H9 (cell line): Measurements from ENCODE around the gene TXNDC9. TPM values are rescaled to one million over a fixed set of nuclear protein-coding genes. Genes with fewer than 3 reads are reported as not detected.

Experiments used
- DNase-seq: peaks from one replicate; pipeline ENCODE4 v3.0.0-alpha.2; 2017
- H2AFZ ChIP-seq: one replicate; pipeline ENCODE4 v1.6.1; 2013; ENCODE audit warnings: mild to moderate bottlenecking, low read length, control low read depth, moderate library complexity
- H2AK5ac ChIP-seq: 2 replicates; pipeline ENCODE4 v1.6.1; 2013; ENCODE audit warnings: low read length, control low read depth, mixed read lengths; ENCODE audit not compliant: insufficient read length
- H2BK120ac ChIP-seq: one replicate; pipeline ENCODE4 v1.6.1; 2013; ENCODE audit warnings: low read depth, mild to moderate bottlenecking, low read length, control low read depth, inconsistent platforms; ENCODE audit not compliant: poor library complexity, severe bottlenecking
- H2BK12ac ChIP-seq: 2 replicates; pipeline ENCODE4 v1.6.1; 2013; ENCODE audit warnings: low read length, control low read depth, mixed read lengths, low read depth; ENCODE audit not compliant: insufficient read length
- H2BK15ac ChIP-seq: 2 replicates; pipeline ENCODE4 v1.6.1; 2013; ENCODE audit warnings: low read depth, low read length, control low read depth
- H2BK20ac ChIP-seq: one replicate; pipeline ENCODE4 v1.6.1; 2013; ENCODE audit warnings: low read depth, mild to moderate bottlenecking, low read length, control low read depth, inconsistent platforms; ENCODE audit not compliant: poor library complexity, severe bottlenecking
- H2BK5ac ChIP-seq: 2 replicates; pipeline ENCODE4 v1.6.1; 2013; ENCODE audit warnings: low read length, control low read depth, mixed read lengths; ENCODE audit not compliant: insufficient read length
- H3K14ac ChIP-seq: 2 replicates; pipeline ENCODE4 v1.6.1; 2013; ENCODE audit warnings: low read length, control low read depth; ENCODE audit not compliant: insufficient read depth
- H3K18ac ChIP-seq: 2 replicates; pipeline ENCODE4 v1.6.1; 2013; ENCODE audit warnings: low read depth, mild to moderate bottlenecking, mixed read lengths, low read length, control low read depth; ENCODE audit not compliant: insufficient read length
- H3K23ac ChIP-seq: 2 replicates; pipeline ENCODE4 v1.6.1; 2013; ENCODE audit warnings: low read length, control low read depth, mixed read lengths, low read depth; ENCODE audit not compliant: insufficient read length
- H3K23me2 ChIP-seq: 2 replicates; pipeline ENCODE4 v1.6.1; 2013; ENCODE audit warnings: low read depth, mild to moderate bottlenecking, mixed read lengths, low read length, control low read depth; ENCODE audit not compliant: insufficient read length, poor library complexity, severe bottlenecking
- H3K27ac ChIP-seq: 2 replicates; pipeline ENCODE4 v1.5.1; 2013; ENCODE audit warnings: low read length, control low read depth, mixed read lengths, low read depth; ENCODE audit not compliant: insufficient read length
- H3K27me3 ChIP-seq: 2 replicates; pipeline ENCODE4 v1.6.1; 2013; ENCODE audit warnings: low read length, control low read depth, inconsistent platforms; ENCODE audit not compliant: insufficient read depth
- H3K4ac ChIP-seq: 2 replicates; pipeline ENCODE4 v1.6.1; 2013; ENCODE audit warnings: low read depth, mild to moderate bottlenecking, control low read depth, inconsistent platforms, low read length, moderate library complexity
- H3K4me1 ChIP-seq: 2 replicates; pipeline ENCODE4 v1.6.1; 2013; ENCODE audit warnings: low read length, control low read depth, inconsistent platforms; ENCODE audit not compliant: insufficient read depth
- H3K4me2 ChIP-seq: 2 replicates; pipeline ENCODE4 v1.6.1; 2013; ENCODE audit warnings: low read length, control low read depth, mixed read lengths; ENCODE audit not compliant: insufficient read length, insufficient read depth
- H3K56ac ChIP-seq: 2 replicates; pipeline ENCODE4 v1.6.1; 2013; ENCODE audit warnings: low read depth, mild to moderate bottlenecking, mixed read lengths, low read length, control low read depth; ENCODE audit not compliant: insufficient read length
- H3K79me1 ChIP-seq: 2 replicates; pipeline ENCODE4 v1.6.1; 2013; ENCODE audit warnings: low read depth, mild to moderate bottlenecking, moderate library complexity, low read length, control low read depth, inconsistent platforms; ENCODE audit not compliant: insufficient read depth, poor library complexity, severe bottlenecking
- H3K79me2 ChIP-seq: 2 replicates; pipeline ENCODE4 v1.6.1; 2013; ENCODE audit warnings: low read length, control low read depth, inconsistent platforms; ENCODE audit not compliant: insufficient read depth
- H3K9ac ChIP-seq: 2 replicates; pipeline ENCODE4 v1.6.1; 2013; ENCODE audit warnings: low read length, control low read depth, mixed read lengths; ENCODE audit not compliant: insufficient read length; ENCODE audit errors: extremely low read depth
- H3K9me3 ChIP-seq: one replicate; pipeline ENCODE4 v1.6.1; 2013; ENCODE audit warnings: low read depth, low read length, inconsistent platforms; ENCODE audit not compliant: control insufficient read depth
- H3T11ph ChIP-seq: one replicate; pipeline ENCODE4 v1.6.1; 2013; ENCODE audit warnings: mild to moderate bottlenecking, low read length, control low read depth, inconsistent platforms
- H4K20me1 ChIP-seq: one replicate; pipeline ENCODE4 v1.6.1; 2013; ENCODE audit not compliant: control insufficient read depth, insufficient read length, insufficient read depth
- H4K5ac ChIP-seq: 2 replicates; pipeline ENCODE4 v1.6.1; 2013; ENCODE audit warnings: low read depth, mild to moderate bottlenecking, mixed read lengths, low read length, control low read depth; ENCODE audit not compliant: insufficient read length
- H4K8ac ChIP-seq: replicated peaks from 2 replicates; pipeline ENCODE4 v1.6.1; 2013; ENCODE audit warnings: low read length, control low read depth, mixed read lengths, low read depth; ENCODE audit not compliant: insufficient read length
- H4K91ac ChIP-seq: 2 replicates; pipeline ENCODE4 v1.6.1; 2013; ENCODE audit warnings: low read depth, mild to moderate bottlenecking, moderate library complexity, mixed read lengths, low read length, control low read depth; ENCODE audit not compliant: insufficient read length
- H3K27ac Mint-ChIP-seq, 3 experiments: 2 replicates in 2 of 3; 3 replicates in 1 of 3; pipeline ENCODE4 v1.8.0; 2020 to 2021; ENCODE audit warnings: mixed read lengths in 3 of 3, mild to moderate bottlenecking in 1 of 3, moderate library complexity in 1 of 3
- H3K27me3 Mint-ChIP-seq: 2 replicates; pipeline ENCODE4 v1.8.0; 2021; ENCODE audit warnings: low read depth, mild to moderate bottlenecking, moderate library complexity, mixed read lengths
- H3K36me3 Mint-ChIP-seq, 3 experiments: 2 replicates in 2 of 3; 3 replicates in 1 of 3; pipeline ENCODE4 v1.8.0; 2020 to 2021; ENCODE audit warnings: low read depth in 3 of 3, mixed read lengths in 3 of 3; ENCODE audit not compliant: insufficient read depth in 1 of 3
- H3K4me1 Mint-ChIP-seq, 2 experiments: 2 replicates each; pipeline ENCODE4 v1.8.0; 2020; ENCODE audit warnings: mixed read lengths in 2 of 2
- H3K4me3 Mint-ChIP-seq, 2 experiments: 2 replicates in 1 of 2; 3 replicates in 1 of 2; pipeline ENCODE4 v1.8.0; 2020 to 2021; ENCODE audit warnings: mild to moderate bottlenecking in 2 of 2, mixed read lengths in 2 of 2, moderate library complexity in 1 of 2
- H3K9me3 Mint-ChIP-seq, 2 experiments: 2 replicates in 1 of 2; 3 replicates in 1 of 2; pipeline ENCODE4 v1.8.0; 2020; ENCODE audit warnings: mild to moderate bottlenecking in 2 of 2, mixed read lengths in 2 of 2, moderate library complexity in 1 of 2
- total RNA-seq: library from RNA; stranded (reverse); gene quantifications from 2 replicates; pipeline ENCODE4 v1.2.1, GENCODE V29; 2021
- TF ChIP-seq, protein P1 (sequence below): fragments of 200-600 bp; sonication (generic); conservative IDR thresholded peaks from 3 replicates; pipeline ENCODE4 v1.8.0; 2021; ENCODE audit warnings: antibody characterized with exemption, mild to moderate bottlenecking

TXNDC9 gene
- total RNA-seq, 1 experiment from 2014 or later, result 37.7 TPM

DNA sequence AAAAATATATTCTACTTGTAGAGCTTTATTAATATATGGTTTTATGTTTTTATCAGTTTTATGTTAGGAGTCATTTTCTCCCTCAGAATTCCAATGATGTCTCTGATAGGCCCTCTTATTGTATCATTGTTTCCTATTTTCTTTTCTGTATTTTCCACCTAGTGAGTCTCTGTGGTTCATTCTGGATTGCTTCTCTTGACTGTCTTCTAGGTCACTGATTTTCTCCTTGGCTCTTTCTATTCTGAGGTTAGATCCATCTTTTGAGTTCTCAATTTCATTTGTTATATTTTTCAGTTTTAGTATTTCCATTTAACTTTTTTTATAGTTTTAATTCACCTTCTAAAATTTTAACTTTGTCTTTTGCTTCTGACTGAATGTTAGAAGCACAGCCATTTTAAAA lies 38.6 kb upstream of the TXNDC9 start:
- Mint-ChIP-seq H3K27ac (no peak overlapping the region), H3K27me3 (no peaks in the 10 kb centered on the region), H3K36me3 (peaks cover 47 to 88% (median 82%) of the 10 kb centered on the region in 3 experiments), H3K9me3 (peaks cover 2 to 10% of the 10 kb centered on the region in 2 experiments; a peak in 3 of 5 replicates), H3K4me1 (peaks cover 3 to 4% of the 10 kb centered on the region in 2 experiments; a peak in 3 of 4 replicates), H3K4me3 (no peak overlapping the region)
- H3K18ac ChIP-seq, result no peak overlapping the region
- no peak overlapping the region for H2BK15ac ChIP-seq
- H3K79me1 ChIP-seq, result no peaks in the 10 kb centered on the region
- TF ChIP-seq, protein P1, sequence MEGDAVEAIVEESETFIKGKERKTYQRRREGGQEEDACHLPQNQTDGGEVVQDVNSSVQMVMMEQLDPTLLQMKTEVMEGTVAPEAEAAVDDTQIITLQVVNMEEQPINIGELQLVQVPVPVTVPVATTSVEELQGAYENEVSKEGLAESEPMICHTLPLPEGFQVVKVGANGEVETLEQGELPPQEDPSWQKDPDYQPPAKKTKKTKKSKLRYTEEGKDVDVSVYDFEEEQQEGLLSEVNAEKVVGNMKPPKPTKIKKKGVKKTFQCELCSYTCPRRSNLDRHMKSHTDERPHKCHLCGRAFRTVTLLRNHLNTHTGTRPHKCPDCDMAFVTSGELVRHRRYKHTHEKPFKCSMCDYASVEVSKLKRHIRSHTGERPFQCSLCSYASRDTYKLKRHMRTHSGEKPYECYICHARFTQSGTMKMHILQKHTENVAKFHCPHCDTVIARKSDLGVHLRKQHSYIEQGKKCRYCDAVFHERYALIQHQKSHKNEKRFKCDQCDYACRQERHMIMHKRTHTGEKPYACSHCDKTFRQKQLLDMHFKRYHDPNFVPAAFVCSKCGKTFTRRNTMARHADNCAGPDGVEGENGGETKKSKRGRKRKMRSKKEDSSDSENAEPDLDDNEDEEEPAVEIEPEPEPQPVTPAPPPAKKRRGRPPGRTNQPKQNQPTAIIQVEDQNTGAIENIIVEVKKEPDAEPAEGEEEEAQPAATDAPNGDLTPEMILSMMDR, result no peak
- no peak overlapping the region for H4K8ac ChIP-seq
- H2BK5ac ChIP-seq, result no peak overlapping the region
- H3K4ac ChIP-seq, result no peak overlapping the region
- H4K5ac ChIP-seq, result no peak overlapping the region
- no peak overlapping the region for H2BK12ac ChIP-seq
- H3K27ac ChIP-seq, result no peak overlapping the region
- H4K91ac ChIP-seq, result no peak overlapping the region
- H3K79me2 ChIP-seq, result no peaks in the 10 kb centered on the region
- H2BK120ac ChIP-seq, result no peak overlapping the region
- H3K23ac ChIP-seq, result no peak overlapping the region
- no peak overlapping the region for H2AK5ac ChIP-seq
- H3K27me3 ChIP-seq, result no peaks in the 10 kb centered on the region
- no peaks in the 10 kb centered on the region for H3K23me2 ChIP-seq
- H3K14ac ChIP-seq, result no peak overlapping the region
- H2AFZ ChIP-seq, result no peak overlapping the region
- no peak overlapping the region for H2BK20ac ChIP-seq
- DNase-seq, result no peak
- H3T11ph ChIP-seq, result no peak overlapping the region
- H4K20me1 ChIP-seq, result no peaks in the 10 kb centered on the region
- no peak overlapping the region for H3K9ac ChIP-seq
- no peak overlapping the region for H3K56ac ChIP-seq
- H3K9me3 ChIP-seq, result no peaks in the 10 kb centered on the region
- no peak overlapping the region for H3K4me2 ChIP-seq
- H3K4me1 ChIP-seq, result no peaks in the 10 kb centered on the region
